CD4-positive, alpha-beta T cell treated with Interleukin-6 at 100 ng/mL for 8 hours (primary cell): ENCODE measurements around the gene DTNB.

Experiments used
- DNase-seq: peaks from one replicate; pipeline ENCODE4 v3.0.0-alpha.2; 2020; ENCODE audit warnings: mixed read lengths, low spot score

The DTNB gene

DNA sequence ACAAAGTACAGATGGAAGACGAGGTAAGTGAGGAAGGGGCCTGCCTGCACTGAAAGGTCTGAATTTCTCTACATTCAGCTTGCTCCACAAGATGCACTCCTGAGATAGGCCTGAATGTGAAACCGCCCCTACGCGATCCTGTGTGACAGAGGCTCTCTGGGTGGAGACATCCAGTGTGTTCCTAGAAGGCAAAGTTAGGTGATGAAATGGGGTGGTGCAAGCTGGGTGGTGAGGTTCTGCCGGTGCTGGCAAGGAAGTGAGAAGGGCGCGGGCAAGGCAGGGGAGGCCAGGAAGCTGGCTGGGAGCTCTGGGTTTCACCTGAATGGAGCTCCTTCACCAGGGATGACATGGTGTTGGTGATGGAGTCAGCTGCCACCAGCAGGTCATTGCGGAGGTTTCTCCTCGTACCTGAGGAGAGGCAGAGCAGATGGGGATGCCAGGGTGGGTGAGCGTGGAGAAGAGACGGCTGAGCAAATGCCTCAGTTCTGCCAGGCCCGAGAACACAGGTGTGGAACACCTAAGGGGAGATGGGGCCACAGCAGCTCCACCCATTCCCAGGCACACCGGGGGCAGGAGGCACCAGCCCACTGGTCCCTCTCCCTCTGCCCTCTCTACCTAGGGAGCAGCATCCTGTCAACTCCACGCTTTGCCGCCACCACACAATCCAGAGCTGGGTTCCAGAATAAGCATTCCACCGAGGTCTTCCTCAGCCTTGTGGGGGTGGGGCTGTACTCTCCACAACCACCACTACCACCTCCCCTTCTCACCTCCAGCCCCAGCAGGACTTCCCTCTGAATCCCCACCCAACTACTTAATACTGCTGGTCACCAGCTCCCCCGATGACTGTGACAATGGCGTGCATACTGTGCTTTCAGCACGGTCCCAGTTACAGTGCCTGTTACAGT, 286.2 kb downstream of the DTNB start:
- no peak for DNase-seq

DNA sequence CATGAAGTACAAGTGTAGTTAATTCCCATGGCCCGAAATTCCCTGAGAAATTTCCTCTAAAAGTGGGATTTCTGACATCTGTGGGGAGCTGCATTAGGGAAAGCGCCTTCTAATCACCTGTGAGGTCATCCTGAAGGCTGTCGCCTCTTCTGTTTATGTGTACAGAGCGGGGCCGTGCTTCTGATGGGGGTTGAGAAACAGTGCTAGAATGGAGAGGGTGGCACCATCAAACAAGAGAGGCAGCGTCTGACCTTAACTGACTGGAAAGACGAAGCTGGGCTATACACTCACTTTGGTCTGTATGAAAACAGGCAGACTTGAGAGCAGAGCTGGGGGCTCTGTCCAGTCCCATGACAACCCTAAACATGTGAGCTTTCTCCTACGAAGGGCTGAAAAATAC, 287.5 kb downstream of the DTNB start:
- no peak for DNase-seq

DNA sequence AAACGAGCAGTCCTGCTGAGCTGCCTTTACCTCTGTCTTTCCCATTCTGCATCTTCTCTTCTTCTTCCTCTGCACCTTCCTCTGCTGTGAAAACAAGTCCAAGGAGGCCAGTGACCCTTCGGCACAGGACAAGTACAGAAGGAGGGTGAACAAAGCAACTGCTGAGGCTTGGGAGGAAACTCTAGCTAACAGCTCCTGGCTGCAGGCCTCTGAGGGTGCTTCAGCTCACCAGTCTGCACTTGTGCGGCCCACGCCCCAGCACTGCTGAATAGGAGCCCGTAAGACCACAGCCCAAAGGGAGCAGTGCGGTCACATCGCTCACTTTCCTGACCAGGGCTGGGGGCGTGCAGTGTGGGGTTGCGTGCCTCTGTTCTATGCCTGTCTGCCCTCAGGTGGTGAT, 289.6 kb downstream of the DTNB start:
- DNase-seq = no peak

DNA sequence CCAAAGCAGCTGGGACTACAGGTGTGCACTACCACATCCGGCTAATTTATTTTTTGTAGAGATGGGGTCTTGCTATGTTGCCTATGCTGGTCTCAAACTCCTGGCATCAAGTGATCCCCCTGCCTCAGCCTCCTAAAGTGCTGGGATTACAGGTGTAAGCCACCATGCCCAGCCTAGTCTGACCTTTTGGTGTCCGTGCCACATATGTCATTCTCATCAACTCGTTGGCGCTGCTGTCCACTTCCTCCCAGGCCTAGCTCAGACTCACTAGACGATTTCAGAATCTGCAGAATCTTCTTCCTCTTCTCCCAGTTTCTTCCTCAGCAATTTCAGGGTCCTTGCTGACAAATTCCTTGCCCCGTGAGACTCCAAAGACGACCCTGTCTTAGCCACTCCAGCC, 291.9 kb downstream of the DTNB start:
- no peak for DNase-seq

DNA sequence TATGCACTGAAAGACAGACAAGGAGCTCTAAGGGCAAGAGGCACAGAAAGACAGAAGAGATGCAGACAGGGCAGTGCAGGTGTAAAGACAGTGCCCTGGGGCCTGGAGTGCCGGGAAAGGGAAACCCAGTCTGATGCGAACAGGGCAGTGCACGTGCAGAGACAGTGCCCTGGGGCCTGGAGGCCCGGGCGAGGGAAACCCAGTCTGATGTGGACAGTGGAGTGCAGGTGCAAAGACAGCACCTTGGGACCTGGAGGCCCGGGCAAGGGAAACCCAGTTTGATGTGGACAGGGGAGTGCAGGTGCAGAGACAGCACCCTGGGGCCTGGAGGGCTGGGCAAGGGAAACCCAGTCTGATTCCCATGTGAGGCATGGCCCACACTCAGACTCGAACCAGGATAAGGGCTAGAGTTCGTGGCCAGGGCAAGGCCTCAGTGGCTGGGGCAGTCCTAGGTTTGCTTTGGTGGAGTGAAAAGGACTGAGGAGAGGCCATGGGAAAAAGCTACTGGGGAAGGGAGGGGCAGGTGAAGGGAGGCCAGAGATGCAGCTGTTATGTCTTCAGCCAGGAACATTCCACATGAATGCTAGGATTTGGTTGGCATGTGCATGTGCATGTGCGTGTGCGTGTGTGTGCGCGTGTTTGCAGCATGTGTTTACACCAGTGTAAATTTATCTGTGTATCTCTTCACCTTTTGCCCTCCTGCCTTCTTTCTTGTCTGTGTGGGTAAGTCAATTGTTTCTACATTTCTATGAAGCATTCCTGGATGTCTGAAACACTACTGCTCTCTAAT, 292.6 kb downstream of the DTNB start:
- no peak for DNase-seq

DNA sequence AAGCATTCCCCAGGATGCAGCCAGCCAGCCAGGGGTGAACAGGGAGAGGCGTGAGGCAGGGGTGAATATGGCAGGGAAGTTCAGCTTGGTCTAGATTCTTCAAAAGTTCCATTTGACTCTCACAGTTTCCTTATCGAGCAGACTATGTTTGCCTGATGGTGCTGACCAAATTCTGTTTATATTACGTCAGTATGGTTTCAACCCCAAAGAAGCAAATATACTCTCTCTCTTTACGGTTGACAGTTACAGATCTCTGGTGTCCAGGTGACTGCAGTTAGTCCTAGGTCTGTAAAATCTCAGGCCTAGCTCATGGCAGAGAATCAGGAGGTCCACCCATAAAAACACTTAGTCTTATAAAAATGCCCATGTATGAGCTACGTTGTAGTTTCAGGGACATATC, 293.4 kb downstream of the DTNB start:
- no peak for DNase-seq

DNA sequence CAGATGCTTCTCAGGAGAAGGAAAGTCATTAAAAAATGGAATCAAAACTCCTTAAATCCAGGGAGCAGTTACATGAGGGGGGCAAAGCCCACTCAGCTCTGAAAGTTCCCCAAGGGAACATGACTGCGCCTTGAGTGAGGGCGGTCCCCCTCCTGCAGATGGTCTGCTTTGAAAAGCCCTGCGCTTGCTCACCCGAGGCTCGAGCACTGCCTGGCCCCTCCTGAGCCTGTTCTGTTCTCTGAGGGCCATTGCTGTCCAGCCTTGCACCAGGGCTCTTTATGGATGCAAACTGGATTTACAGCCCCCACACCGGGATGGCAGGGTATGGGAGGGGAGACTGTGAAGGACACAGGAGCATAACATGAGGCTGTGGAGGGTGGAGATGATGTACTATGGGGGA, 293.8 kb downstream of the DTNB start:
- no peak for DNase-seq

DNA sequence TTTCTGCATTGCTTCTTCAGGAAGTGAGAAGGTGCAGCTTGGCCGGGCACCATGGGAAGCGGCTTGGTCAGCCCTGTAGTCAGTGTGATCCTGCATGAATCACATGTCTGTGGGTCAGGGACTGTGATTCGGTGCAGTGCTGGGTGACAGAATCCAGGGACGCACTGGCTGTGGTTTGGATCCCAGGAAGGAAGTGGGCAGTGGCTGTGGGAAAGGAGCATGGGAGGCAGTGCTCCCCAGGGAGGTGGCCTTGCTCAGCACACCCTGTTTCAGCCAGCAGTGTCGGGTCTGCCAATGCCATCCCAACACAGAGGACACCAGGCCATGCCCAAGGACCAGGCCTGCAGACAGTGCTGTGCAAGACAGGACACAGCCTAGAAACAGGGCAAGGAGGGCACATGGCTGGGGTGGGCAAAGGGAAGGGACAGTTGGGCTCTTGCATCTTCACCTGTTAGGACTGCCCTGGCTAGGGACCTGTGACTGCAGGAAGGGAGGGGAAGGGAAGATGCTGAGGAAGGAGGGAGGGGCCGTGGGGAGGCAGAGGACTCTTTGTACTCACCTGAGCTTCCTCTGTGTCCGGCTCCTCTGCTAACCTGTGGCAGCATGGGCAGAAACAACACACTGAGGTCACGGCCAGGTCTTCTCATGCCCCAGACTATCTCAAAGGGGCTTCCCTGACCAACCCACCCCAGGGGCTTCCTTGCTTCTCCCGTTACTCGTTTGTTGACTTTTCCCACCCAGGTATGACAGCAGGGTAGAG, 294.5 kb downstream of the DTNB start:
- DNase-seq = peak; percentile 11

DNA sequence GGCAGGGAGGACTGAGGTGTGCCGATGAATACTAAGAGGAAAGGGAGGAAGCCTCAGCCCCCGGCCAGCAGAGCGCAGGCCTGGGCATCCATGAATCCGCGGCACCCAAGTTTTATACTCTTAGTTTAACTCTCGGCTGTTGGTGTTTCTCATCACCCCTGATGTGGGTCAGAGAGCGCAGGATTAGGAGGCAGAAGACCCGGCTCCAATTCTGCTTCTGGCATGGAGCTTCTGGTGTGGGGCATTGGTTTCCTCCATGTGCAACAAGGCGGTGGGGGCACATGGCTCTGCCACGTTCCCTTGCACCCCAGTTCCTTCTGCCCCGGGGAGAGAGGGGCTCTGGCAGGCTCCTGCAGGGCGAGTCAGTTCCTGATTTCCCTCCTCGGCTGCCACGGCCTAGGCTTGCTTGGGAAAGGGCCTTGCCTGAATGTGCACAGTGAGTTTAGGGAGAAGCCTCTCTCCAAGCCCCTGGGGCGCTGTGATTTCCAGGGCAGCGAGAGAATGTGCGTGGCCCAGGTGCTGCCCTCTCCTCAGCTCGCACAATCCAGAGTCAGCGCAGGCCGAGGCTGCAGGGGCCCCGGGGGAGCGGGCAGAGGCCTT, 295.5 kb downstream of the DTNB start:
- DNase-seq = no peak

DNA sequence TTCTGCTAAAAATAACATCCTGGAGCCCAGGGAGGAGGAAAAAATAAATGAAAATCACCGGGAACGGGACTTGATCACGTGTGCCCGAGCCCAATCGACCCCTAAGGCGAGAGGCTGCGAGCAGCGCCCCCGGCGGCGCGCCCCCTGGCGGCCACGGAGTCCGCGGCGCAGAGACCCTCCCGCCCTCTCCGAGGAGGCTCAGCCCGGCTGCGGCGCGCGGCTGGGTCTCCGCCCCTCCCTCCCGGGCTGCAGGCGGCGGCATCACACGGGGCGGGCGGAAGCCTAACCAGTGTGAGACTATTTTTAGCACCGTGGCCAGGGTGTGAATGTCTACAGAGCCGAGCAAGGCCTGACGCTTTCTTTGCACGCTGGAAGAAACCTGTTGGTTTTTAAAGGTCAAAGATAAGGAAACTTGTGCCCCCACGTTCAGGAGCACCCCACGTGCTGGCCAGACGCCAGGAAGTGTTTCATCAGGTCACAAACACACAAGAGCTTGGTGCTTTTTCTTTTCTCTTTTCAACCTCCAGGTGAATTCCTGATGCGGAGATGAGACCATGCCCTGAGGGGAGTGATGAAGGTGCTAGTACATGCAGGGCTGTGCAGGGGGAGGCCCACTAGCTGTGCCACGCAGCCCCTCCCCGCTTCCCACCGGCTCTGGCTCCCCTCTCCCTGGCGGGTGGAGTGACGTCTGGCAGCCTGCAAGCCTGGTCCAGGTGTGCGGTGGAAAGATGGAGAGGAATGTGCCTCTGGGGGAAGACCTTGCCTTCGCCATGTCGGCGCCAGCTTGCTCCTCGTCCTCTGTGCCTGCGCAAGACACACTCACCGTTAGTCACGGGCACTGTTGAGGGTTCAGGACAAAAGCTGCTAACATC, 296.4 kb downstream of the DTNB start:
- DNase-seq = peak; percentile 92

DNA sequence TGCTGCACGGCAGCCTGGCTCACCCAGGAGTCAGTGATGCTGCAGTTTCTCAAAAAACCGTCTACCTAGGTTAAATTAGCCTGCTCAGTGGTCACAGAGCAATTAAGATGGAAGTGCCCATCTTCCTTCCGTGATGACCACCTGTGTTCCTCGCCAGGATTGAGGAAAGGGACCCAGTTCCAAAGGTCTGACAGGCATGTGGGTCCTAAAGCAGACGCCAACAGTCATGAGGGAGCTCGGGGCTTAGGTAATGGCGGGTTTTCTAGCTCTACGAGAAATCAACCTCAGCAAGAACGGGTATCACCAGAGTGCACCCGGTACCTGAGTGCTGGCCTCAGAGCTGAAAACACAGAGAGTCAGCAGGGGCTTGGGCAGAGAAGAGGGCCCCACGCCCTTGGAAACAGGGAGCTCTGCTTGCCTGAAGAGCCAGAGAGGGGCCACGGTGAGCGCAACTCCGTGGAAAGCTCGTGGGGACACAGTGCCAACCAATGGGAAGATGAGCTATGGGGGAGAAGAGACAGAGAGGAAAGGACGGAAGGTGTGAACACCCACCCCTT, 297.3 kb downstream of the DTNB start:
- DNase-seq = no peak

DNA sequence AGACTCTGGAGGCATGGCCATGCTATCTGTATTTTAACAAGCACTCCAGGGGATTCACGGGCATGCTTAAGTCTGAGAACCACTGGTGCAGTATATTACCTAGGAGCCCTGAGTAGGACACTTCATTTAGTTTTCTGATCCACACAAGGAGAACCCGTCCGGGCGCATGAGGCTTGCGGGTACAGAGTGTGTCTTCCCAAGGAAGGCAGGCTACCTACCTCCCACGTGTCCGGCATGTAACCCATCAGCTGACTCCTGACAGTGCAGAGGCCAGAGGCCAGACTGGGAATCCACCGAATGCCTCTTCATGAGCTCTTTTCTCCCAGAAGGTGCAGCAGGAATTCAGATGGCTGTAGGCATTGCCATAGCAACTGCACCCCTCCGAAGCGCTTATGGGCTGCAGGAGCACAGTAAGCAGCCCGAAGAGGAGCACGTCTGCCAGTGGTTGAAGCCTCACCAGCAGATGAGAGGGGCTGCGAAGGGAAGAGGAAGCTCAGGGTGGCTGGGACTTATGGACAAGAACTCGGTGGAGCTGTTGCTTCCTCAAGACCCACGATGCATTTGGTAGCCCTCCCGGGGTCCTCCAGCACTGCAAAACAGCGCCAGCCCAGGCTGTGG, 297.9 kb downstream of the DTNB start:
- DNase-seq = no peak

DNA sequence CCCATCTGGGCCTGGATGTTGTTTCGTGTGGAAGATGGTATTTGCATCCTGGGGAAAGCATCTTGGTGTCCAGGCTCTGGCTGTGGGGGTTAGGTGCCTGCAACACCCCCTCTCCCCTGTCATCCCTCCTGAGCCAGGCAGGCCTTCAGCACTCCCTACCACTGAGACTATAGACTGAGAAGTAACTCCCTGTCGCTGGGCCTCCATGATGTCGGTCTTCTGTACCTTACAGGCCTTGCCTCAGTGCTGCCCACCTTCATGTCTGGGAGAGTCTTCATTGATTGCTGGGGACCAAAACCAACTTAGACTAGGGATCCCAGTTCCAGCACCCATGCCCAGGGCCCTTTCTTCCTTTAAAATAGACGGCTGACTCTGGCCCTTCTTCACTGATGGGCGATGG, 298.6 kb downstream of the DTNB start:
- no peak for DNase-seq

DNA sequence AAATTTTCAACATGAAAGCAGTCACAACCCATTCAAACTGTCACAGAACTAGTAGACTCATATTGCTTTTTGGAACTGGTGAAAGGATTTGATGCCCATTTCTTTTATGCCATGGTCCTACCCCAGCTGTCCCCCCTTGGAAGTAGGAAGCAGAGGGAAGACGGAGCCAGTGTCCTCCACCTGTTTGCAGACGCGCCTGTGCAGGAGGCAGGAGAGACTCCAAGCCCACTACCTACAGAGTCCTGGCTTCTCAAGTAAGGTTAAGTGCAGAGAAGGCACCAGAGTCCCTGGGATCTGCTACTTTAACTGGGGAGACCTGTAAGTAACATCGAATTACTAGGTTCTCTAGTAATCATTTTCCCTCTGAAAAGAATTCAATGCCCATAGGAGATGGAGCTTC, 299.0 kb downstream of the DTNB start:
- no peak for DNase-seq

DNA sequence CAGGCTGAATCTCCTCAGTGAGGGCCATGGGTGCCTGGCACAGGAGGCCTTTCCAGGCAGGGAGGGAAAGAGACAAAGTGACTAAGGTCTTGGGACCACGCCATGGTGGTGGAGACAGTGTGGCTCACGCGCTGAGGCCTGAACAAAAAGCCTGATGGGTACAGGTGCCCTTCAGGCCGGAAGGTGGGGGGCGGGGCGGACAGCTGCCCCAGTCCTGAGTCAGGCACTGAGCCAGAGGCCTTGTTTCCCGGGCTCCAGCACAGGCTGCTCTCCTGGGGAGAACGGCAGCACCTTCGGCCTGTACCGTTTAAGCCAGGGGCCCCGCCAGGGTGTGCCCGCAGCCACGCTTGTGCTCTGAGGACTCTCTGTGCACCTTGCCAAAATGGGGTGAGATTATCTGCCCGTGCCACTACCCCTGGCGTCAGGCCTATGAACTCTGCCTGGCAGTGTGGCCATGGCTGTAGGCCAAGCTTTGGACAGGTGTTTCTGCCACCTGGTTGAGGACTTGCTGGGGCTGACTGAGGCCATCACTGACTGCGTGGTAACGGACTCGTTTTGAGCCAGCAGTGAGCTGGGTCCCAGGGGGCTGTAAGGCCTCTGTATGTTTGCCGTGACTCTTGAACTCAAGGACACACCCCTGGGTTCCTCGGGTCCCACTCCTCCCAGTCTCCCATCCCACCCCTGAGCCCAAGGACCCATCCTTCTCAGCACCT, 300.0 kb downstream of the DTNB start:
- DNase-seq = no peak

DNA sequence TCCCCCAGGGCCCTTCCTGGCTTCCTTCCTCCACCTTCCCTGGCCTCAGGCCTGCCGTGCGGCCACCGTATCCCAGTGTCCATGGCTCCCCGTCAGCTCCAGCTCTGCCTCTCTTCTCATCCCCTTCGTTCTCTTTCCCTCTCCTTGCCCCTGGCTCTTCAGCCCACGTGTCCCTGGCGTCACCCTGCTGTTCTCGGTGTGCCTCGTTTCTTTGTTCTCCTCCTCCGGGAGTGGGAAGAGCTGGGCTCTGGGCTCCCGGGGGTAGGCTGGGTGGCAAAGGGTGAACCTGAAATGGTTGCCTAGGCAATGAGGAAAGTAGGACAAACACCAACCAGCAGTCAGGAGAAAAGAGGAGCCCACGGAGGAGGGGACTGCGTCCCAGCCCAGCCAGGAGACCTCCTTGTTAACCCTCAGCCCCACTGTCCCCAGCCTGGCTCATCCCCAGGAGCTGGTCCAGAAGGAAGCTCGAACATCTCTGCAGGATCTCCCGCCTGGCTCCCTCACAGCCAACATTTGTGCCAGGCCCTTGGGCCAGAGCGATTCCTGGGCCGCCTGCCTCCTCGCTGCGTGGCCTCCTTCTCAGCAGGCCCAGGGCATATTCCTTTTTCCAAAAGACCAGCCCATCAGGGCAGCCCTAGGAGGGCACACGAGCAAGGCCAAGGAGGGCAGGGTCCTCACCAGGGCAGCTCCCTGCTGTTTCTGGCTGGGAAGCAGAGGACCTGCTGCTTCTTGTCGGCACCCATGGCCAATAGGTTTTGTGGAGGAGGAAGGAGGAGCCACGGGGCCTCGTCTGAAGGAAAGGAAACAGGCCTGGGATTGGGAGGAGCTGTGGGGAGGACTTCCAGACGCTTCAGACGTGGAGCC, 300.7 kb downstream of the DTNB start:
- DNase-seq = no peak

DNA sequence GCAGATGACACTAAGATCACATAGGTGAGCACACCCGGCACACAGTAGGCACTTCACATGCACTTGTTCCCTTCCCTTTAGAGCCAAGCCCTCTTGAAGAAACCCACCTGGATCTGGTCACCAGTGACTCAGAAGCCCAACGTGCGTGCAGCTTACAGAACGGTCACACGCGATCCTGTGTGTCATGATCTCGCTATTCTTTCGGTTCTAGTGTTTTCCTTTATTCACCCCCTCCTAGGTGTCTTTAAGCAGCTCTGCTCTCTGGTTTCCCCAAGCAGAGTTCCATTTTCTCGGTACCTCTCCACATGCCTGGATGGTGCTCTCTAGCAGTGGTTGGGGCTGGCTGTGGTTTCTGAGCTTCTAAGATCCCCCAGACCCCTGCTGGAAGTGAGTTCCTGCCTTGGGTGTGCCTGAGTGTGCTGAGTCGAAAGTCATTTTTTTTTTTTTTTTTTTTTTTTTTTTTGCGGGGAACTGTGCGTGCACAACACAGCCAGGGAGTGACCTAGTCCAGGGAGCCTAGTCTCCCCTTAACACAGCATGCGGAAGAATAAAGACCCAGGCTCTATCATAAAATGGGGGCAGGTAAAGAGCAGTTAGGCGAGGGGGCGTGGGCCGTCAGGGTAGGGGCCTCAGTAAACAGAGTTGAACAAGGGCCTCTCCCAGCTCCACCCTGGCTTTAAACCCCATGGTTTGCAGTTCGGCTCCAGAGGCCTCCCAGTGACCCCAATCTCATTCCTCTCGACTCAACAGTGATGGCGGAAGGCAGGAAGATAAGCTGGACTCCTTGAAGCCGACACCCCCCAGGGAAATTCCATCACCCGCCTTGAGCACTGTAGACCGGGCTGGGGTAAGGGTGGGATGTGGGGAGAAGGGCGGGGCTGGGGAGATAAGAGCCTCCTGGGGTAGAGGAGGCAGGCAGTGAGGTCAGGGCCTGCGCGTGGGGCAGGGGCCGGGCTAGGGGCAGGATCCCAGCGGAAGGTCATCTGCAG, 301.8 kb downstream of the DTNB start:
- no peak for DNase-seq

DNA sequence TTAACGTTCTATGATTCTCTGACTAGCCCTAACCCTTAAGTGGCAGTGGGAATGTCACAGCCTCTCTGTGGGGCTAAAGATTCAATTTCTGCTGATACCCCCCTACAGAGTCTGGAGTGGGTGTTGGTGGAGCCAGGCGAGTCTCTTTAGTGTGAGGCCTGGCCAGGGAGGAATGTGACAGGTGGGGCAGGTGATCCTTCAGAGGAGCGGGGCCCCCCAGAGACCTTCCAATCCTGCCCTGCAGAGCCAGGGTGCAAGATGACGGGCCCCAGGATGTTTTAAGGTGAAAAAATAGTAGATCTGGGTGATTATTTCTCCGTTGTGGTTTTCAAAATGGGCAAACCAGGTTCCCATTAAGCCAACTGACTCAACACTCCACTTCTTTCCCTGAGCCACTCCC, 303.5 kb downstream of the DTNB start:
- no peak for DNase-seq
